ENCODE results near the gene MRGPRX3. TPM values are rescaled to one million over a fixed set of nuclear protein-coding genes. Genes with fewer than 3 reads are reported as not detected.

Gene MRGPRX3
- total RNA-seq, 1 experiment from 2014 or later: not detected

DNA sequence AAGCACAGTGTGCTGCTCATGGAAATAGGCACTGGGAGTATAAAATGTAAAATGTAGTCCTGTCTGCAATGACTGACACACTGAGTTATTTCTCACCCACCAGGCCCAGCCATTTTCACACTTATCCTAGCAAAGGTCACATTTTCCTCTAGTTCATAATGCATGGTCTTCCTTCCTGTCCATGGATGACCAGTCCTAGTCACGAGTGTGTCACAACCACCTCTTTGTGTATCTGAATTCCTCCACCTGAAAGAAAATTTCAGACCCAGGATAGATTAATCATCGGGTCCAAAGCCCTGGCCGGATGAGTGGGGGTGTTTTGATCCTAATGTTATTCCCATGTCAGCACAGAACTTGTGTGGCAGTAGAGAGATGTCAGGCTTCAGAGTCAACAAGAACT, 40.3 kb downstream of the MRGPRX3 start, which contains the start of gene MRGPRX4:
Gene MRGPRX4 (plus strand): TSS at position 172 of the 400 bp plus-strand sequence. CDS start 420 bp downstream, outside the sequence.
- CTCF ChIA-PET: no interaction called here

DNA sequence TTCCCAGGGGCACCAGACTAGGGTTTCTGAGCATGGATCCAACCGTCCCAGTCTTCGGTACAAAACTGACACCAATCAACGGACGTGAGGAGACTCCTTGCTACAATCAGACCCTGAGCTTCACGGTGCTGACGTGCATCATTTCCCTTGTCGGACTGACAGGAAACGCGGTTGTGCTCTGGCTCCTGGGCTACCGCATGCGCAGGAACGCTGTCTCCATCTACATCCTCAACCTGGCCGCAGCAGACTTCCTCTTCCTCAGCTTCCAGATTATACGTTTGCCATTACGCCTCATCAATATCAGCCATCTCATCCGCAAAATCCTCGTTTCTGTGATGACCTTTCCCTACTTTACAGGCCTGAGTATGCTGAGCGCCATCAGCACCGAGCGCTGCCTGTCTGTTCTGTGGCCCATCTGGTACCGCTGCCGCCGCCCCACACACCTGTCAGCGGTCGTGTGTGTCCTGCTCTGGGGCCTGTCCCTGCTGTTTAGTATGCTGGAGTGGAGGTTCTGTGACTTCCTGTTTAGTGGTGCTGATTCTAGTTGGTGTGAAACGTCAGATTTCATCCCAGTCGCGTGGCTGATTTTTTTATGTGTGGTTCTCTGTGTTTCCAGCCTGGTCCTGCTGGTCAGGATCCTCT, 41.0 kb downstream of the MRGPRX3 start:
- intact Hi-C loops (cut with micrococcal nuclease): loop anchor here (5.0 kb wide), 1 partner anchor 589 kb away; no protein-coding TSS in a partner anchor
- no TSS peak for BruUV-seq (replicated peaks)
- no peak overlapping the region for H3K4me2 ChIP-seq (ENCODE audit: low read length)
- H3K79me2 ChIP-seq (ENCODE audit: low read length): no peaks in the 10 kb centered on the region
- no peaks in the 10 kb centered on the region for H3F3A ChIP-seq (ENCODE audit: low read length, unreplicated experiment)
- H3K4me1 ChIP-seq (ENCODE audit: insufficient read depth, low read length): no peaks in the 10 kb centered on the region
- no peaks in the 10 kb centered on the region for H3K36me3 ChIP-seq (ENCODE audit: low read depth, low read length)
- H3K4me3 ChIP-seq (ENCODE audit: low read length): no peak overlapping the region
- no peaks in the 10 kb centered on the region for H3K9me3 ChIP-seq (ENCODE audit: low read length)
- DNase-seq (no peak), ATAC-seq (no peak)
- TF ChIP-seq, protein P1, sequence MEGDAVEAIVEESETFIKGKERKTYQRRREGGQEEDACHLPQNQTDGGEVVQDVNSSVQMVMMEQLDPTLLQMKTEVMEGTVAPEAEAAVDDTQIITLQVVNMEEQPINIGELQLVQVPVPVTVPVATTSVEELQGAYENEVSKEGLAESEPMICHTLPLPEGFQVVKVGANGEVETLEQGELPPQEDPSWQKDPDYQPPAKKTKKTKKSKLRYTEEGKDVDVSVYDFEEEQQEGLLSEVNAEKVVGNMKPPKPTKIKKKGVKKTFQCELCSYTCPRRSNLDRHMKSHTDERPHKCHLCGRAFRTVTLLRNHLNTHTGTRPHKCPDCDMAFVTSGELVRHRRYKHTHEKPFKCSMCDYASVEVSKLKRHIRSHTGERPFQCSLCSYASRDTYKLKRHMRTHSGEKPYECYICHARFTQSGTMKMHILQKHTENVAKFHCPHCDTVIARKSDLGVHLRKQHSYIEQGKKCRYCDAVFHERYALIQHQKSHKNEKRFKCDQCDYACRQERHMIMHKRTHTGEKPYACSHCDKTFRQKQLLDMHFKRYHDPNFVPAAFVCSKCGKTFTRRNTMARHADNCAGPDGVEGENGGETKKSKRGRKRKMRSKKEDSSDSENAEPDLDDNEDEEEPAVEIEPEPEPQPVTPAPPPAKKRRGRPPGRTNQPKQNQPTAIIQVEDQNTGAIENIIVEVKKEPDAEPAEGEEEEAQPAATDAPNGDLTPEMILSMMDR (conservative IDR thresholded peaks at IDR 0.05; ENCODE audit: low read depth, low read length): no peak
- TF ChIP-seq EZH2phosphoT487 (IDR thresholded peaks at IDR 0.05; ENCODE audit: borderline replicate concordance, low read length) (no peak), EZH2 (IDR thresholded peaks at IDR 0.05; ENCODE audit: low read length, unreplicated experiment) (no peak)
- ChIA-PET POLR2A (ENCODE audit: unreplicated experiment) (no interaction called here), CTCF (no interaction called here)
- H4K20me1 ChIP-seq (ENCODE audit: low read length): no peaks in the 10 kb centered on the region
- no peaks in the 10 kb centered on the region for H3K9me2 ChIP-seq (replicated peaks; ENCODE audit: low read length)
- H2AFZ ChIP-seq (ENCODE audit: low read length): no peak overlapping the region
- peaks cover 47% of the 10 kb centered on the region for H3K27me3 ChIP-seq (ENCODE audit: low read length)
- no peak overlapping the region for H3K27ac ChIP-seq (ENCODE audit: low read length)
- H3K9ac ChIP-seq (ENCODE audit: low read length): no peak overlapping the region

More for the DNA sequence above, 40.3 kb downstream of the MRGPRX3 start, which contains the start of gene MRGPRX4:
- no peaks in the 10 kb centered on the region for H3F3A ChIP-seq (ENCODE audit: low read length, unreplicated experiment)
- peaks cover 47% of the 10 kb centered on the region for H3K27me3 ChIP-seq (ENCODE audit: low read length)
- no peaks in the 10 kb centered on the region for H3K4me1 ChIP-seq (ENCODE audit: insufficient read depth, low read length)
- H3K27ac ChIP-seq (ENCODE audit: low read length): no peak within 1 kb of the TSS
- no peak within 1 kb of the TSS for H3K4me2 ChIP-seq (ENCODE audit: low read length)
- no peaks in the 10 kb centered on the region for H3K9me3 ChIP-seq (ENCODE audit: low read length)
- POLR2A ChIA-PET (ENCODE audit: unreplicated experiment): no interaction called here
- H3K9me2 ChIP-seq (replicated peaks; ENCODE audit: low read length): no peaks in the 10 kb centered on the region
- TF ChIP-seq, protein P1 (conservative IDR thresholded peaks at IDR 0.05; ENCODE audit: low read depth, low read length): no peak
- TF ChIP-seq EZH2 (IDR thresholded peaks at IDR 0.05; ENCODE audit: low read length, unreplicated experiment): no peak
- TF ChIP-seq EZH2phosphoT487 (IDR thresholded peaks at IDR 0.05; ENCODE audit: borderline replicate concordance, low read length): no peak
- H4K20me1 ChIP-seq (ENCODE audit: low read length): no peaks in the 10 kb centered on the region
- H3K79me2 ChIP-seq (ENCODE audit: low read length): no peaks in the 10 kb centered on the region
- no peak within 1 kb of the TSS for H2AFZ ChIP-seq (ENCODE audit: low read length)
- no TSS peak for BruUV-seq (replicated peaks)
- no peaks in the 10 kb centered on the region for H3K36me3 ChIP-seq (ENCODE audit: low read depth, low read length)
- intact Hi-C loops (cut with micrococcal nuclease): loop anchor here (5.0 kb wide), 1 partner anchor 590 kb away; no protein-coding TSS in a partner anchor
- no peak for DNase-seq
- no peak within 1 kb of the TSS for H3K4me3 ChIP-seq (ENCODE audit: low read length)
- ATAC-seq: no peak
- H3K9ac ChIP-seq (ENCODE audit: low read length): no peak within 1 kb of the TSS

Other genes starting within 250 kb of the MRGPRX3 start
- 13.7 and 14.0 TPM in 2 replicates for gene SERGEF, start 119.5 kb upstream of the MRGPRX3 start, total RNA-seq (2014; rRNA removed)
- 0.07 TPM in 1 of 2 replicates, not detected in the other for gene TPH1, start 86.3 kb upstream of the MRGPRX3 start, total RNA-seq (2014; rRNA removed)
- 21.5 and 25.4 TPM in 2 replicates for gene SAAL1, start 26.5 kb upstream of the MRGPRX3 start, total RNA-seq (2014; rRNA removed)
- gene MRGPRX4, start 40.3 kb downstream of the MRGPRX3 start, total RNA-seq (2014; rRNA removed): not detected in 2 replicates
- not detected in 2 replicates for gene SAA4, start 104.2 kb downstream of the MRGPRX3 start, total RNA-seq (2014; rRNA removed)
- gene SAA2, start 116.1 kb downstream of the MRGPRX3 start, total RNA-seq (2014; rRNA removed): not detected in 2 replicates
- gene SAA1, start 133.7 kb downstream of the MRGPRX3 start, total RNA-seq (2014; rRNA removed): not detected in 2 replicates
- gene HPS5, start 189.6 kb downstream of the MRGPRX3 start, total RNA-seq (2014; rRNA removed): 15.2 and 15.6 TPM in 2 replicates
- gene GTF2H1, start 190.0 kb downstream of the MRGPRX3 start, total RNA-seq (2014; rRNA removed): 32.7 and 33.5 TPM in 2 replicates

All from PC-3 (cell line).